Measurements from ENCODE around the gene ASB18. TPM values are rescaled to one million over a fixed set of nuclear protein-coding genes. Genes with fewer than 3 reads are reported as not detected.

The ASB18 gene
- total and polyA plus RNA-seq, 2 donors from 2014 or later: not detected

- no peaks in the 10 kb centered on the region for H3K4me1 ChIP-seq (ENCODE audit: control insufficient read depth in 2 of 3, insufficient read depth in 2 of 3, low read depth in 1 of 3, low read length in 3 of 3)
- H3K9me3 ChIP-seq (ENCODE audit: control insufficient read depth in 2 of 3, insufficient read depth in 1 of 3, low read length in 3 of 3): no peaks in the 10 kb centered on the region
- TF ChIP-seq, protein P1, sequence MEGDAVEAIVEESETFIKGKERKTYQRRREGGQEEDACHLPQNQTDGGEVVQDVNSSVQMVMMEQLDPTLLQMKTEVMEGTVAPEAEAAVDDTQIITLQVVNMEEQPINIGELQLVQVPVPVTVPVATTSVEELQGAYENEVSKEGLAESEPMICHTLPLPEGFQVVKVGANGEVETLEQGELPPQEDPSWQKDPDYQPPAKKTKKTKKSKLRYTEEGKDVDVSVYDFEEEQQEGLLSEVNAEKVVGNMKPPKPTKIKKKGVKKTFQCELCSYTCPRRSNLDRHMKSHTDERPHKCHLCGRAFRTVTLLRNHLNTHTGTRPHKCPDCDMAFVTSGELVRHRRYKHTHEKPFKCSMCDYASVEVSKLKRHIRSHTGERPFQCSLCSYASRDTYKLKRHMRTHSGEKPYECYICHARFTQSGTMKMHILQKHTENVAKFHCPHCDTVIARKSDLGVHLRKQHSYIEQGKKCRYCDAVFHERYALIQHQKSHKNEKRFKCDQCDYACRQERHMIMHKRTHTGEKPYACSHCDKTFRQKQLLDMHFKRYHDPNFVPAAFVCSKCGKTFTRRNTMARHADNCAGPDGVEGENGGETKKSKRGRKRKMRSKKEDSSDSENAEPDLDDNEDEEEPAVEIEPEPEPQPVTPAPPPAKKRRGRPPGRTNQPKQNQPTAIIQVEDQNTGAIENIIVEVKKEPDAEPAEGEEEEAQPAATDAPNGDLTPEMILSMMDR (IDR thresholded peaks at IDR 0.05; ENCODE audit: borderline replicate concordance, extremely low read depth, insufficient read depth): no peak
- H3K27ac ChIP-seq (ENCODE audit: low read depth in 2 of 2, low read length in 2 of 2): no peak overlapping the region
- H3K27me3 ChIP-seq (ENCODE audit: control insufficient read depth, insufficient read depth, low read length): peaks cover 2% of the 10 kb centered on the region
- no peaks in the 10 kb centered on the region for H3K36me3 ChIP-seq (ENCODE audit: control insufficient read depth in 2 of 3, insufficient read depth in 3 of 3, low read length in 3 of 3)
- intact Hi-C loops (cut with DNase I): no loop called here
- no peak overlapping the region for H3K9ac ChIP-seq (ENCODE audit: low read length in 3 of 3)
- DNase-seq (peak in 1 of 5 donors; percentile 9), FAIRE-seq (no peak)
- H3K4me3 ChIP-seq (ENCODE audit: low read length in 3 of 3): no peak overlapping the region
Observed at GRCh38 chr2:236214376-236214995, 49.7 kb downstream of the ASB18 start.

GRCh38 chr2:236211296-236211695 lies 52.9 kb downstream of the ASB18 start:
- intact Hi-C loops (cut with DNase I): no loop called here
- no peak for FAIRE-seq
- peaks cover 0 to 5% (median 2%) of the 10 kb centered on the region in 3 donors for H3K9me3 ChIP-seq (ENCODE audit: control insufficient read depth in 2 of 3, insufficient read depth in 1 of 3, low read length in 3 of 3)

GRCh38 chr2:236210536-236210935 lies 53.7 kb downstream of the ASB18 start:
- peak in 3 of 5 donors; percentile 46 to 48 (median 46) for DNase-seq
- TF ChIP-seq, protein P1 (IDR thresholded peaks at IDR 0.05; ENCODE audit: borderline replicate concordance, extremely low read depth, insufficient read depth): no peak
- H3K36me3 ChIP-seq (ENCODE audit: control insufficient read depth in 2 of 3, insufficient read depth in 3 of 3, low read length in 3 of 3): no peaks in the 10 kb centered on the region
- no peak overlapping the region for H3K4me3 ChIP-seq (ENCODE audit: low read length in 3 of 3)
- H3K9me3 ChIP-seq (ENCODE audit: control insufficient read depth in 2 of 3, insufficient read depth in 1 of 3, low read length in 3 of 3): peaks cover 0 to 7% (median 2%) of the 10 kb centered on the region in 3 donors
- H3K9ac ChIP-seq (ENCODE audit: low read length in 3 of 3): no peak overlapping the region
- intact Hi-C loops (cut with DNase I): no loop called here
- no peaks in the 10 kb centered on the region for H3K4me1 ChIP-seq (ENCODE audit: control insufficient read depth in 2 of 3, insufficient read depth in 2 of 3, low read depth in 1 of 3, low read length in 3 of 3)
- no peak for FAIRE-seq
- H3K27me3 ChIP-seq (ENCODE audit: control insufficient read depth, insufficient read depth, low read length): peaks cover 2% of the 10 kb centered on the region
- H3K27ac ChIP-seq (ENCODE audit: low read depth in 2 of 2, low read length in 2 of 2): no peak overlapping the region

More at GRCh38 chr2:236211296-236211695, 52.9 kb downstream of the ASB18 start:
- H3K4me1 ChIP-seq (ENCODE audit: control insufficient read depth in 2 of 3, insufficient read depth in 2 of 3, low read depth in 1 of 3, low read length in 3 of 3): no peaks in the 10 kb centered on the region
- H3K36me3 ChIP-seq (ENCODE audit: control insufficient read depth in 2 of 3, insufficient read depth in 3 of 3, low read length in 3 of 3): no peaks in the 10 kb centered on the region
- H3K27ac ChIP-seq (ENCODE audit: low read depth in 2 of 2, low read length in 2 of 2): no peak overlapping the region
- peaks cover 2% of the 10 kb centered on the region for H3K27me3 ChIP-seq (ENCODE audit: control insufficient read depth, insufficient read depth, low read length)
- peak in 4 of 5 donors; percentile 49 to 59 (median 54) for DNase-seq
- no peak overlapping the region for H3K4me3 ChIP-seq (ENCODE audit: low read length in 3 of 3)
- TF ChIP-seq, protein P1 (IDR thresholded peaks at IDR 0.05; ENCODE audit: borderline replicate concordance, extremely low read depth, insufficient read depth): no peak
- H3K9ac ChIP-seq (ENCODE audit: low read length in 3 of 3): no peak overlapping the region

All from kidney (tissue), 14 donors.